GM21423 (cell line): ENCODE measurements around the gene PARP8.

Source experiments
- ATAC-seq: cut with Tn5 transposase; IDR thresholded peaks from one replicate; pipeline ENCODE4 v1.9.1; 2021; ENCODE audit warnings: mild to moderate bottlenecking, moderate library complexity; ENCODE audit not compliant: unreplicated experiment

PARP8 gene

GRCh38 chr5:50724262-50724661, 57.8 kb downstream of the PARP8 start:
- no peak for ATAC-seq

GRCh38 chr5:50725800-50726474, 59.5 kb downstream of the PARP8 start:
- no peak for ATAC-seq

GRCh38 chr5:50726475-50727148, 60.2 kb downstream of the PARP8 start:
- ATAC-seq, result no peak

- ATAC-seq, result no peak
Observed at GRCh38 chr5:50727149-50727496, 60.7 kb downstream of the PARP8 start.

- no peak for ATAC-seq
Observed at GRCh38 chr5:50727845-50728244, 61.4 kb downstream of the PARP8 start.

GRCh38 chr5:50730336-50730735, 63.9 kb downstream of the PARP8 start:
- no peak for ATAC-seq

- ATAC-seq, result no peak
Observed at GRCh38 chr5:50730841-50731240, 64.4 kb downstream of the PARP8 start.

- ATAC-seq, result no peak
Observed at GRCh38 chr5:50733741-50734140, 67.3 kb downstream of the PARP8 start.

- ATAC-seq, result no peak
Observed at GRCh38 chr5:50738864-50739263, 72.4 kb downstream of the PARP8 start.

GRCh38 chr5:50740832-50741231, 74.4 kb downstream of the PARP8 start:
- no peak for ATAC-seq

GRCh38 chr5:50744776-50745175, 78.3 kb downstream of the PARP8 start:
- ATAC-seq, result peak; percentile 59

GRCh38 chr5:50745221-50745910, 78.9 kb downstream of the PARP8 start:
- no peak for ATAC-seq

- no peak for ATAC-seq
Observed at GRCh38 chr5:50749181-50749580, 82.7 kb downstream of the PARP8 start.

- no peak for ATAC-seq
Observed at GRCh38 chr5:50749873-50750272, 83.4 kb downstream of the PARP8 start.

- ATAC-seq, result peak; percentile 93
Observed at GRCh38 chr5:50751064-50751657, 84.7 kb downstream of the PARP8 start.

GRCh38 chr5:50752800-50753199, 86.4 kb downstream of the PARP8 start:
- no peak for ATAC-seq

GRCh38 chr5:50759526-50760270, 93.3 kb downstream of the PARP8 start:
- no peak for ATAC-seq

- ATAC-seq, result no peak
Observed at GRCh38 chr5:50763351-50763750, 96.9 kb downstream of the PARP8 start.

GRCh38 chr5:50763846-50764245, 97.4 kb downstream of the PARP8 start:
- ATAC-seq, result no peak

GRCh38 chr5:50766042-50766441, 99.6 kb downstream of the PARP8 start:
- no peak for ATAC-seq

- ATAC-seq, result no peak
Observed at GRCh38 chr5:50766462-50766861, 100.0 kb downstream of the PARP8 start.
